GM19397 (cell line): ENCODE data around the gene TEX55.
"Not testable (repeated sequence)": the region's sequence is repeated elsewhere in the genome, so short reads cannot be mapped to it uniquely, and the experiment has no call there.

Experiments used
- ATAC-seq: cut with Tn5 transposase; IDR thresholded peaks from one replicate; pipeline ENCODE4 v1.9.1; 2021; ENCODE audit warnings: mild to moderate bottlenecking, moderate library complexity; ENCODE audit not compliant: unreplicated experiment

TEX55 gene

GRCh38 chr3:119160361-119160760 is 14.4 kb downstream of the TEX55 start:
- ATAC-seq, result no peak

DNA sequence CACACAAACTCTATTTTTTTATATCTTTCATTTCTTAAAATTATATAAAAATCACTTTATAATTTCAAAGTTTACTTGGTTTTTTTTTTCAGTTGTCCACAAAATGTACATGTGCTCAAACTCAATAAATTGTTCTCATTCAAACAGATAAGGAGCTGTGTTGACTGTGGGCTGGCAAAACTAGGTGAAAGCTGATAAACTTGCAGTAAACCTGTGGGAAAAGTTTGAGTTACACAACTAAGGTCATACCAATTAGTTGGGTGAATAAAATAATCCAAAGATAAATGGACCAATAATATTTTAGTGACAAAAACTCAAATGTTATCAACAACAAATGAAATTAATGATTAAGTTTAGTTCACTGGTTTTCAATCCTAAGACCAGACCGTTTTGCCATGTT is 14.8 kb downstream of the TEX55 start:
- ATAC-seq, result no peak

DNA sequence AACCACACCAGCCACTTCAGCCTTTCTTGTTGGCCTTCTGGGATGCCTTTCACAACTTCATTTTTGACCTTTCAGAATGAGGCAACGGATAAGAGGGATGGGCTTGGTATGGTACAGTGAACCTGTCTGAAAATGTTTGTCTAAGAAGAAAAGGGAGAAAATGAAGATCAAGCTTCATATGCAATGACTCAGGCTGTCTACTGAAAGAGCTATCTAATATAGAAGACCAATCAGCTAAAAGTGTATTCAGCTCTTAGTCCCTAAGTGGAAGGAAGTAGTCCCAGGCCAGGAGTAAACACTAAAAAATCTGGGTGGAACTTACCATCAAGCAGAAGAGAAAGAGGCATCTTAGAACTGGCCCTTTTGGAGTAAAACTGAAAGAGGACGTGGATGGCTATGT is 15.3 kb downstream of the TEX55 start:
- ATAC-seq, result no peak

DNA sequence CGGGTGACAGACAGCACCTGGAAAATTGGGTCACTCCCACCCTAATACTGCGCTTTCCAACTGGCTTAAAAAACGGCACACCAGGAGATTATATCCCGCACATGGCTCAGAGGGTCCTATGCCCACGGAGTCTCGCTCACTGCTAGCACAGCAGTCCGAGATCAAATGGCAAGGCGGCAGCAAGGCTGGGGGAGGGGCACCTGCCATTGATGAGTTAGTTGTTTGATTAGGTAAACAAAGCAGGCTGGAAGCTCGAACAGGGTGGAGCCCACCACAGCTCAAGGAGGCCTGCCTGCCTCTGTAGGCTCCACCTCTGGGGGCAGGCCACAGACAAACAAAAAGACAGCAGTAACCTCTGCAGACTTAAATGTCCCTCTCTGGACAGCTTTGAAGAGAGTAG is 18.8 kb downstream of the TEX55 start:
- ATAC-seq, result not testable (repeated sequence)

DNA sequence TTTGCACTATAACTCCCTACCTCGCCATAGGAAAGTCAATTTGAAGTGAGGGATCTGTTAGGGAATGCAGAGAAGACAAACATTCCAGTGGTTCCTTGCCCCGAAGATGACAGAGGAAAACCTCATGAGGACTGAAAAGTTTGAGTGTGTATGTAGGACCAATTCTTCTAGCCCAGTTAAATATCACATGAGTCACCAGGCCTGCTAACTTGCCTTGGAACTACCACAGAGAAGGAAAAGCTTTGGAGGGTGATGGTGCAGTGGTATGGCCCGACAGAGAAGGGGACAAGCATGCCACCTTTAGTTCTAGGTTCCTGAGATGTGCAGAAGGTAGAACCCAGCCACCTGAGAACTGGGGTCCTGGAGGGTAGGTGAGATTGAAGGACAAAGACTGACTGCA is 24.9 kb downstream of the TEX55 start:
- ATAC-seq, result no peak

DNA sequence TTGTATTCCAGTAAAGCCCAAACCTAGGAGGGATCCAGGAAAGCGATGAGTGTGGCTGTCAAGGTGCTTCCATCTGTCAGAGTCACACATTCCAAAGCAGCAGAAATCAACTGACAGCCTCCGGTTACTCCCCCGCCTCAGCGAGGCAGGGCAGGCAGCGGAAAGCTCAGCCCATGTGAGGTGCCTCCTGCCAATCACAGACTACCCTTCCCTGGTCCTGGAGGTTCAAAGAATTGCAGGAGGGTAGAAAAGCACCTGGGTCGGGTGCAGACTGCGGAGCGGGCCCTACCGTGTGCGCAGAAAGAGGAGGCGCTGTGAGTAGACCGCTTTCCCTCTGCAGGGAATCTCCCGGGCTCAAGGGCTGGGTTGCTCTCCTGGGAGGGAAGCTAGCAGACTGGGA is 27.4 kb downstream of the TEX55 start, which contains the start of gene UPK1B:
Gene UPK1B, plus strand, starts transcription at position 274 of the 400 bp plus-strand sequence. CDS start 13,144 bp downstream, outside the sequence.
- no peak for ATAC-seq

- ATAC-seq, result no peak
These were observed 30.1 kb downstream of the TEX55 start for GRCh38 chr3:119175872-119176756.

DNA sequence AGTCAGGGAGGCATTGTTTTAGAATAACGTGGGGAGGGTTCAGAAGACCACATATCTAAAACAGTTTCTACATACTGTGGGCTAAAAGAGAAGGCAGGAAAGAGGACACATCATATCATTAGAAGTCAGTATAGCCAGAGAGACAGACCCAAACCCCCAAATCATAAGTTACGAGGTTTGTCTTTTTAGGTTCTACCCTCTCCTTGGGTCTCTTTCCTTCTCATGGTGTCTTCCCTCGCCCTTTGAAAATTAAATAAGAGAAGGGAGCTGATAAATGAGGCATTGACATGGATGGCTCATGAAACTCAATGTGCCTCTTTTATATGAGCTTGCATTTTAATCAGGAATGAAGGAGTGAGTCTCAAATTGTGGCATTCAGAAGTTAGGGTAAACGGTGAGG is 30.8 kb downstream of the TEX55 start:
- ATAC-seq, result no peak

GRCh38 chr3:119177321-119177720 is 31.4 kb downstream of the TEX55 start:
- ATAC-seq, result no peak

GRCh38 chr3:119181765-119182164 is 35.8 kb downstream of the TEX55 start:
- ATAC-seq, result no peak

GRCh38 chr3:119184111-119184510 is 38.1 kb downstream of the TEX55 start:
- no peak for ATAC-seq

GRCh38 chr3:119184796-119185570 is 39.0 kb downstream of the TEX55 start:
- ATAC-seq, result no peak

DNA sequence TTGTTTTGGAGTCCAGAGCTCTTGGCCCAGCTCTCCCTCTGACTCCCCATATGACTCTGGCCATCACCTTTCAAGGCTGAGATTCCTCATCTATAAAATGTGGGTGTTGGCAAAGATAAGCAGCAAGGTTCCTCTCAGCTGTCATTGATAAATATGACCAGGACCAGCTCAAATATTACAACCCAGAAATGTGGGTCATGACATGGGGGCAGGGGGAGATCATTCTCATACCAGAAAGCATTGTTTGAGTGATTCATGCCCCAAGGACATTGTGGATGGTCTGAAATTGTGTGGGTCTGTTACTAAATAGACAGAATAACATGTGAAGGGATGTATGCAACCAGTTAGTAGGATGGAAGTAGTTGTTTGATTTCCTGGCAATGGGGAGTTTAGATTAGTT is 41.3 kb downstream of the TEX55 start:
- no peak for ATAC-seq

DNA sequence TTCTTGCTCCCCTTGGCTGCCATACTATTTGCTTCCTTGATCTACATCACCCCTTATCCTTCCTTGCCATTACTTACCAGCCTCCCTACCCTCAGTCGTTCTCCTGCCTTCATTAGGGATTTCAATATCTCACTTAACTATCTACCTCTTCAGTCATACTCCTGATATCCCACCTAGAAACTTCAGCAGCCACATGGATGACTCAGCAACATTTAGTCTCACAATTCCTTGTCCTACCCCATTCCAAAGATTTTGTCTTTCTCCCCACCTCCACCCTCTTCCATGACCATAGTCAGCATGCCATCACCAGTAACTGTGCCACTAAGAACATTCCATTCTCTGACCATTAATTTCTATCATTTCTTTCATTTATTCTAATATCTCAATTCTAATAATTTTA is 45.8 kb downstream of the TEX55 start:
- no peak for ATAC-seq

- no peak for ATAC-seq
These were observed 48.5 kb downstream of the TEX55 start for GRCh38 chr3:119194237-119195150.

DNA sequence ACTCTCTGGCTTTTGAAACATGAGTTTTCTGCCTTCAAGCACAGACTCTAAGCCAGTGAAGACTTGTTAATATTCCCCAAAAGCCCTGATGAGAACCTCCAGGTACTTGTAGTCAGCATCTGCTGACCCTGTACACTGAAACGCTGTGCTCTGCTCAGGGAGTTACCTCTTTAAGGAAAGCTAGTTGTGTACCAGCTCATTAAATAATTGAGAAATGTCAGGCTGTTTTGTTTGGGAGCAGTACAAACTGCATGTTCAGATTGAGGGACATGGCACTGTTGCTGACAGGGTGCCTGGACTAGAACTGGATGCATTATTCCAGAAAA is 49.1 kb downstream of the TEX55 start:
- ATAC-seq, result no peak

- no peak for ATAC-seq
These were observed 49.9 kb downstream of the TEX55 start for GRCh38 chr3:119195911-119196310.
